Activated naive CD4-positive, alpha-beta T cell treated with anti-CD3 and anti-CD28 coated beads for 36 hours (primary cell): ENCODE data around the gene SPOCK2. TPM values are rescaled to one million over a fixed set of nuclear protein-coding genes. Genes with fewer than 3 reads are reported as not detected.

ENCODE experiments used
- CTCF ChIA-PET: fragments of 350-600 bp; sonication (Branson Sonifier 250); formaldehyde crosslinking; loops from one replicate; lab custom pipeline; 2021; ENCODE audit warnings: antibody characterized with exemption; lab: Charles Lee
- DNase-seq: peaks from one replicate; pipeline ENCODE4 v3.0.0-alpha.2; 2020
- H3K27ac Mint-ChIP-seq: one replicate; pipeline ENCODE4 v1.8.0; 2021; ENCODE audit warnings: mild to moderate bottlenecking, mixed read lengths
- H3K27me3 Mint-ChIP-seq: one replicate; pipeline ENCODE4 v1.8.0; 2021; ENCODE audit warnings: low read depth, mixed read lengths
- H3K36me3 Mint-ChIP-seq: one replicate; pipeline ENCODE4 v1.8.0; 2021; ENCODE audit warnings: low read depth, mixed read lengths
- H3K4me1 Mint-ChIP-seq: one replicate; pipeline ENCODE4 v1.8.0; 2021; ENCODE audit warnings: low read depth, mixed read lengths
- H3K4me3 Mint-ChIP-seq: one replicate; pipeline ENCODE4 v1.8.0; 2021; ENCODE audit warnings: mild to moderate bottlenecking, moderate library complexity, mixed read lengths
- H3K9me3 Mint-ChIP-seq: one replicate; pipeline ENCODE4 v1.8.0; 2021; ENCODE audit warnings: mixed read lengths
- intact Hi-C: fragments of 100-400 bp; cut with micrococcal nuclease; formaldehyde crosslinking; loops from one replicate; pipeline ENCODE4 v1.15.1; 2023
- total RNA-seq, 2 experiments: library from RNA; stranded (reverse); gene quantifications; one replicate each; pipeline ENCODE4 v1.2.3, GENCODE V29; 2021

The SPOCK2 gene
- total RNA-seq, 2 experiments from 2014 or later, result 205 to 208 TPM

DNA sequence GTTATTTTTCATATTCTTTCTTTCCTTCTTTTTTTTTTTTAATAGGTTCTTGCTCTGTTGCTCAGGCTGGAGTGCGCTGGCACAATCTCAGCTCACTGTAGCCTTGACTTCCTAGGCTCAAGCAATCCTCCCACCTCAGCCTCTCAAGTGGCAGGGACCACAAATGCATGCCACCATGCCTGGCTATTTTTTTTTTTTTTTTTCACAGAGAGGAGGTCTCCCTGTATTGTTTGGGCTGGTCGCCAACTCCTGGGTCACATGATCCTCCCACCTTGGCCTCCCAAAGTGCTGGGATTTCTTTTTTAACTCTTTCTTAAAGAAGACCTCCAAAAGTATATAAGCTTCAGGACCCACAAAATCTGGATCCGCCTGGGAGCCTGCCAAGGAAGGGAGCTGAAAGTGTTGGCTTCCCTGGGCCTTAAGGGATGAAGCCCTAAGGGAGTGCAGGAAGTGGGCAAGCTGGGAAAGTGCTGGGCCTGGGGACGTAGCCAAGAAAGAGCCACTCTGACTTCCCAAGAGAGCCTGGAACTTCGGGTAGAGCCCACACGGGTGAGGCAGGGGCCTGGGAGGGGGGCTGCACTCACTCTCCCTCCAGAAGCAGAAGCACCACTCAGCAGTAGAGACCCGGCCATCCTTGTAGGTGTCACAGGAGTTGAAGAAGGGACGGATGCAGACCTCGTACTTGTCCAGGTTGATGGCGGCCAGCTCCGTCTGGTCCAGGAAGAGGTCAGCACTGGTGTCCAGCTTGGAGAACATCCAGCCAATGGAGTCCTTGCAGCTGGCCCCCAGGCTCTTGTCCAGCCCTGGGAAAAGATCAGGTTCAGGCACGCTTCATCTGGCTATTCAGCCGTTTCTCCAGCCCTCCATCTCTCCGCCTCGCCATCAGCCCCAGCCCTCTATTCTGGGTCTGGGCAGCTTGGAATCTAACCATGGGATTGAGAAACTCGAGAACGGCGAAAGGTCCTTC is 21.8 kb downstream of the SPOCK2 start:
- DNase-seq, result no peak
- Mint-ChIP-seq H3K4me1 (peaks cover 13% of the 10 kb centered on the region), H3K4me3 (no peak overlapping the region), H3K9me3 (no peaks in the 10 kb centered on the region), H3K27ac (peak overlapping the region; percentile 53), H3K36me3 (peaks cover 37% of the 10 kb centered on the region), H3K27me3 (no peaks in the 10 kb centered on the region)
- CTCF ChIA-PET, result interaction anchor here (0.6 to 1.6 kb wide), 6 partner anchors 11 to 188 kb away, joined by 3 to 6 read pairs (median 4); no protein-coding TSS in a partner anchor
- intact Hi-C loops, result no loop called here

DNA sequence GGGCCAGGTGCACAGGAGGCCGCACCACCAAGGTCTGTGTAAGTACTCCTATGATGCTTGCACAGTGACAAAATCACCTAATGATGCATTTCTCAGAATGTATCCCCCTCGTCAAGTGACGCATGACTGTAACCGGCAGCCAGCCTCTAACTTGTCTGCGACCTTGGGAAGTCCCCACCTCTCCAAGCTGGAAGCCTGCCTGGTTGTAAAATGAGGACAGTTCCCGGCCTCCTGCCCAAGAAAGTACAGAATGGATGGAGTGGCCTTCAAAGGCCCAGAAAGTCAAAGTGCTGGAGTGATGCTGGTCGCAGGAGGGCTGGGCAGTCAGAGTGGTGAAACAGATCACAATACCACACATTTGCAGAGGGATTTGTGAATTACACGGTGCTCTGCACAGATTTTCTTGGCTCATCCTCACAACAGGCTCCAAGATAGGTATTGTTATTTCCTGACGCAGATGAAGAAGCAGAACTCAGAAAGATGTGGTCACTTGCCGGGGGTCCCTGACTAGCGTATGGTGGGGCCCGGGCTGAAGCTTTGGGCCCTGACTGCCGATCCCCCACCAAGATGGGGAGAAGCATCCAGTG is 22.8 kb downstream of the SPOCK2 start:
- H3K36me3 Mint-ChIP-seq, result peaks cover 36% of the 10 kb centered on the region
- CTCF ChIA-PET, result interaction anchor here (0.6 to 1.1 kb wide), 5 partner anchors 10 to 189 kb away, joined by 3 to 7 read pairs (median 4); no protein-coding TSS in a partner anchor
- no peak overlapping the region for H3K4me3 Mint-ChIP-seq
- intact Hi-C loops, result no loop called here
- no peak overlapping the region for H3K27ac Mint-ChIP-seq
- H3K9me3 Mint-ChIP-seq, result no peaks in the 10 kb centered on the region
- no peaks in the 10 kb centered on the region for H3K27me3 Mint-ChIP-seq
- no peak for DNase-seq
- peaks cover 19% of the 10 kb centered on the region for H3K4me1 Mint-ChIP-seq

DNA sequence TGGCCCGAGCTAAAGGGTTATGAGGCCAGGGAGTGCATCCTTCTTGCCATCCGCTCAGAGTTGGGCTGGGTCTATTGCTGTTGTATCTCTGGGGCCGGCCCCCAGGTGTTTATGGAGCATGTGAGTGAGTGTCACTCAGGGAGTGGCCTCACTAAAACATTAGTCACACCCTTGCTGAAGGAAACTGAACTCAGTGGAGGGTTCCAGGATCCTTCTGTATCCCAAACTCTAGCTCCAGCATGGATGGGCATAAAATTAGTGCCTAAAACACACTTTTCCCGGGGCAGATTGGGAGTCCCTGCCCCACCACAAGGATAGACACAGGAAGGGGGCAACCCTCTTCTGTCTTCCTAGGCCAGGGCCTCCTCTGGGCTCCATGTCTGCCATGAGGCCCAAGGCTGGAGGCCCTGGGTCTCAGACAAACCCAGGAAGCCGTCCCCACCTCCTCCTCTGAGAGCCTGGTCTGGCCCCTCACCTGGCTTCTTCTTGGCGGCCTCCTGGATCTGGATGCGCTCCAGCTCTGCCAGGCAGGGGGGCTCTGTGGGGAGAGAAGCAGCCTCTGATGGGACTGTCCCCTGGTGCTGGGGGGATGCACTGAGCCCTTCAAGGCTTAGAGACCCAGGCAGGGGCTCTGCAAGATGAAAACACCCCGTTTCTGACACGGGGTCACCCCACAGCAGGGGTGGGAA is 24.5 kb downstream of the SPOCK2 start:
- DNase-seq, result no peak
- peaks cover 26% of the 10 kb centered on the region for H3K4me1 Mint-ChIP-seq
- H3K27ac Mint-ChIP-seq, result peak overlapping the region; percentile 71
- no peaks in the 10 kb centered on the region for H3K9me3 Mint-ChIP-seq
- CTCF ChIA-PET, result interaction anchor here (0.7 to 1.1 kb wide), 2 partner anchors 15 to 157 kb away, joined by 3 to 7 read pairs; no protein-coding TSS in a partner anchor
- H3K36me3 Mint-ChIP-seq, result peaks cover 28% of the 10 kb centered on the region
- H3K27me3 Mint-ChIP-seq, result no peaks in the 10 kb centered on the region
- intact Hi-C loops, result no loop called here
- no peak overlapping the region for H3K4me3 Mint-ChIP-seq

DNA sequence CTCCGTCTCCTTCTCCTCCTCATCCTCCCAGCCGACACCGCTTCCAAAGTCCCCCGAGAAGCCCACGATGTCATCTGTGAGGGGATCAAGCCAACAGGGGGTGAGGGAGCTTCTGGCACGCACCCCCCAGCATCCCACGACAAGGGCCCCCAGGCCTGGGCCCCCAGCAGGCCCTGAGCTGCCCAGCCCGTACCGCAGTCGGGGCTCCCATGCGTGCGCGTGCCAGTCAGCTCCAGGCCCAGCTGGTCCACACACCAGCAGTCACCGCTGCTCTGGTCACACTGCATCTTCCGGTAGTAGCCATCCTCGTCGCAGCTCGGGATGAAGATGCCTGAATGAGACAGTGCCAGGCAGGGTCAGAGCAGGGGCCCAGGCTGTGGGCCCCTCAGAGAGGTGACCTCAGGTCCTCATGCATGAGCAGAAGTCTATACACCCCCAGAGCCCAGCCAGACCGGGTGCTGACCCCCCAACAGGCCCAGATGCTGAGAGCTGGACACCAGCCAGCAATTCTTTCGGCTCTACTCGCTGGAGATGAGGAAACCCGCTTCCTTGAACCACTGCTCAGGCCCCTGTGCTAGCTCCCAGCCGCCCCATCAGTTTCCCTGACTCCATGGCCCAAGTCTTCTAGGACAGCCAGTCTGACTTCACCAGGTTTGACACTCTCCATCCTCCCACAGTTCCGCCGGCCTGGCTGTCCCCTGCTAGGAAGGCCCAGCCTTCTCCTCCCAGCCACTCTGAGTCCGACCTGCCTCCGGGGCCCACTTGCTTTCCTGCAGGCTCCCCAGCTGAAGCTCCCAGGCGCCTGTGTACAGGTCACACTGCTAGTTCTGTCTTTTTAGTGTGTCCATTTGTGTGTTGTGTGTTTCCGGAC is 25.3 kb downstream of the SPOCK2 start:
- Mint-ChIP-seq H3K27me3 (no peaks in the 10 kb centered on the region), H3K36me3 (peaks cover 24% of the 10 kb centered on the region), H3K9me3 (no peaks in the 10 kb centered on the region), H3K4me1 (peaks cover 29% of the 10 kb centered on the region), H3K27ac (peak overlapping the region; percentile 71), H3K4me3 (no peak overlapping the region)
- DNase-seq, result no peak
- CTCF ChIA-PET, result interaction anchor here (0.7 to 2.2 kb wide), 3 partner anchors 14 to 16 kb away, joined by 3 to 8 read pairs (median 3); no protein-coding TSS in a partner anchor
- intact Hi-C loops, result no loop called here

DNA sequence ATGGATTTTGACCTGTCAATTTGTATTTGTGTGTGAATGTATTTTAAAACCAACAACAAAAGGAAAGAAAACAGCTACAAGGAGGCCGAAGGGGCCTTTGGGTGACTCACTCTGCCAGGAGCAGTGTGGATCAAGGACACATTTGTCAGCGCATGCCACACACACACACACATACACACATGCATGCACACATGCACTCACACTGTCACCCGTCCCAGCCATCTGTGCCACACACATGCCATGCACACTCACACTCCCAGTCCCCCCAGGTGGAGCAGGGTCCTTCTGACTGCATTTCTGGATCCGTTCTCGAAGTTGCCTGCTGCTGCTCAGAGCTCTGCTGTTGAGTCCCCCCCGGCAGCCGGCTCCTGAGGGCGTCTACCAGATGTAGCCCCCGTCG is 26.0 kb downstream of the SPOCK2 start:
- Mint-ChIP-seq H3K27ac (peak overlapping the region; percentile 40), H3K27me3 (no peaks in the 10 kb centered on the region), H3K9me3 (no peaks in the 10 kb centered on the region), H3K36me3 (peaks cover 24% of the 10 kb centered on the region), H3K4me1 (peaks cover 31% of the 10 kb centered on the region), H3K4me3 (no peak overlapping the region)
- CTCF ChIA-PET, result interaction anchor here (0.5 to 2.2 kb wide), 3 partner anchors 14 to 297 kb away, joined by 3 to 8 read pairs (median 3); no protein-coding TSS in a partner anchor
- DNase-seq, result no peak
- intact Hi-C loops, result no loop called here

DNA sequence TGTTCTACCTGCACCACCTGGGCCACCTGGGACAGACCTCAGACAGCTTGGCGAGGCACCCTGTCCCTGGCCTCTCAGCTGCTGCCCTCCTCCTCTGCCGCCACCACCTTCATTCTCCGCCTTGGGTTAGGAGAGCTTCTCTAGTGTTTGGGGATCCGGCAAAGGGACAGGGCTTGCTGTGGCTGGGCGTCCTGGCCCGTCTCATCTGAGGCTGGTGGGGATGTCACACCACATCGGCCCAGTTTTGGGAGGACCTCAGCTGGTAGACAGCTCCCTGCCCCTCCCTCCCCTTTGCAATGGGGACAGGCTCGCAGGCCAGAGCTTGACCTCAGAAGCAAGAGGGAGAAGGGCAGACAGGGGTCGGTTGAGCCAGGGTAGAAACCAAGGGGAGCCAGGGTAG is 26.4 kb downstream of the SPOCK2 start:
- H3K4me3 Mint-ChIP-seq, result no peak overlapping the region
- H3K27me3 Mint-ChIP-seq, result no peaks in the 10 kb centered on the region
- H3K4me1 Mint-ChIP-seq, result peaks cover 31% of the 10 kb centered on the region
- H3K36me3 Mint-ChIP-seq, result peaks cover 24% of the 10 kb centered on the region
- intact Hi-C loops, result no loop called here
- H3K9me3 Mint-ChIP-seq, result no peaks in the 10 kb centered on the region
- H3K27ac Mint-ChIP-seq, result no peak overlapping the region
- CTCF ChIA-PET, result interaction anchor here (0.5 to 2.2 kb wide), 3 partner anchors 13 to 297 kb away, joined by 3 to 8 read pairs (median 3); no protein-coding TSS in a partner anchor
- DNase-seq, result no peak

DNA sequence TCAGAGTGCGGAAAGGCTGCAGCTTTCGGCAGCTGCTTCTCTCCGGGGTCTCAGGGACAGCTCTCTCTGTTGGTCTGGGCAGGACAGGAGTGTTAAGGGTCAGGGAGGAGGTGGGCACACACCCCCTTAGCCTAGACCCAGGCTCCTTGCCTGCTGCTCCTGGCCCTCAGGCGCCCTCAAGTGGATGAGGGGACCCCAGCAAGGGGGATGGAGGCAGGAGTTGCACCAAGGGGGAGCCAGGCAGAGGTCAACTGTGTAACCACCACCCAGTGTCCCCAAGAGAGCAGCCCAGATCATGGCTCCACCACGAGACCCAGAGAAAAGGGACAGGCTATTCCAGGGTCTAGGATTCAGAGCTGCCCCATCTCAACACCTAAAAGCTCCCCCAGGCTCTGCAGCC is 26.9 kb downstream of the SPOCK2 start:
- intact Hi-C loops, result no loop called here
- peak overlapping the region; percentile 50 for H3K27ac Mint-ChIP-seq
- DNase-seq, result peak; percentile 35
- H3K27me3 Mint-ChIP-seq, result no peaks in the 10 kb centered on the region
- H3K4me3 Mint-ChIP-seq, result no peak overlapping the region
- no peaks in the 10 kb centered on the region for H3K9me3 Mint-ChIP-seq
- peaks cover 21% of the 10 kb centered on the region for H3K36me3 Mint-ChIP-seq
- CTCF ChIA-PET, result interaction anchor here (2.2 kb wide), 1 partner anchor 13 kb away, joined by 8 read pairs; no protein-coding TSS in a partner anchor
- peaks cover 31% of the 10 kb centered on the region for H3K4me1 Mint-ChIP-seq

DNA sequence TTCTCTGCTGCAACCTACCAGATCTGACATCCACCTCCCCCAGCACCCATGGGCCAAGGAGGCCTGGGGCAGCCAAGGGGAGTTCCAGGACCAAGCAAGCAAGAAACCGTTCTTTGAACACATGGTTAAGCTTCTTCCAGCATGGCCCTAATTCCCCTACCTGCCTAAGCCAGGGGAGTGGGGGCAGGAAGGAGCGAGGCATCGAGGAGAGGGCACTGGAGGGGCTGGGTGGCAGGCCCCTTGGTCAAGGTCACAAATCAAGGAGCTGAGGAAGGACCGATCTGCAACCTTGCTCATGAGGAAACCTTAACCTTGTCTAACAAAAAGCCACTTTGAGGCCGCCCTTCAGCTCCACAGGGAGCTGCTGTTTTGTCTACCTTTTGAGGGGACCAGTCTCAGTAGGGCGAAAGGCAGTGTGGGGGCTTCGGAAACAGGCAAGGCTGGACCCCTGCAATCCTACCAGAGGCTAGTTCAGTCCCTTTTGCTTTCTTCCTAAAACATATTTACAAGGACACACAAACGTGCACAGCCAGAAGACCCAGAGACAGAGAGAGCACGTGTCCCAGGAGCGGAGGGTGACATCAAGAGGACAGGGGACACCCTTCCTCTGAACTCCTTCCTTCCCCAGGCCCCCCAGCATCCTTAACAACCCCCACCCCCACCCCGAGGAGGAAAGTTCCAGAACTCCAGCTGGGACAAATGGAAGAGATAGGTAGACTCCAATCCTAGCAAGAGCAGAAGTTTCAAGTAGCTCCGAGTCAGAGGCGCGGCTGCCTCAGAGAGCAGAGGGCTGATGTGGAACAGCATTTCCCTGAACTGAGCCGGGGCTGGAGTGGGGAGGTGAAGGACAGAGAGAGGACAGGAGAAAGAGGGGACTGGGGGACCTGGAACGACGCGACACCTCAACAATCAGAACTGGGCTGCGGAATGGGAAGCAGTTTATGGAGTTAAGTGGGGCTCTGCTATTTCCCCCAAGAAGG is 28.2 kb downstream of the SPOCK2 start:
- Mint-ChIP-seq H3K27ac (peak overlapping the region; percentile 74), H3K27me3 (no peaks in the 10 kb centered on the region), H3K9me3 (no peaks in the 10 kb centered on the region), H3K4me3 (peak overlapping the region; percentile 2), H3K36me3 (peaks cover 13% of the 10 kb centered on the region), H3K4me1 (peaks cover 31% of the 10 kb centered on the region)
- no peak for DNase-seq
- CTCF ChIA-PET, result interaction anchor here (1.1 to 3.6 kb wide), 5 partner anchors 11 to 165 kb away, joined by 3 to 18 read pairs (median 4); no protein-coding TSS in a partner anchor
- intact Hi-C loops, result no loop called here

DNA sequence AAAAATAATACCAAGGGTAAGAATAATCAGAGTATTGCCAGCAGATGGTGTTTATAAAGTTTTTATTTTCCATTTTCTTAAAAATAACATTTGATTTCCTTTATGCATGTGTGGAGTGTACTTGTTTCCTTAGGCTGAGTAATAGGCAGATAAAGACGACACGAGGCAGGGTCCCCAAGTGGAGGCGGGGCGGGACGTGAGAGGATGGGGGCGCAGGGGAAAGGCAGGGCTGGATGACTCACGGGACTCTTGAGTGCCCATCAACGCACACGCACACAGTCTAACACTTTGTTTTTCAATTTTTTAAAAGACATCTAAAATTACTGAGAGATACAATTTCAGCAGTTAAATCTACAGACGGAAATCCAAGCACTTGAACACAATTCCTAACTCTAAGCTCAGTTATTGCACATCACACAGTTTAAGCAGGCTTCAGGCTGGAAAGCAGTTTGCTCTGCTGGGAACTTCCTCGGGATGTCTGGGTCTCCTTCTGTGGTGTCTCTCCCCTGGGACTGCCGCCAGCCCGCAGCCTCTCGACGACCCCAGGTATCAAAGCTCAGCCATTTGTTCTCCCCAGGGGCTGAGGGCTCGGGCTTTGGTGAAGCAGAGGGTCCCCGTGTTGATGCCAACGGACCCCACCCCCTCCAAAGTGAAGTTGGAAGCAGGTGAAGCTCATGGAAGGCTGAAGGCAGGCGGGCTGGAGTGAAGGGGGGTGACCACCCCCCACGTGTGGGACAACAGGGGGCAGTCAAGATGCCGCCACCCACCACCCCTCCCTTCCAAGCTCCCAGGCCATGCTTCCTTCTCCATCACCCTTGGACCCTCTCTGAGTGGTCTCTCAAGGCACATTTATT is 29.1 kb downstream of the SPOCK2 start:
- H3K4me1 Mint-ChIP-seq, result peaks cover 34% of the 10 kb centered on the region
- intact Hi-C loops, result no loop called here
- H3K27me3 Mint-ChIP-seq, result no peaks in the 10 kb centered on the region
- CTCF ChIA-PET, result interaction anchor here (0.5 to 3.6 kb wide), 6 partner anchors 10 to 281 kb away, joined by 3 to 18 read pairs (median 4); no protein-coding TSS in a partner anchor
- H3K9me3 Mint-ChIP-seq, result no peaks in the 10 kb centered on the region
- DNase-seq, result peak; percentile 38
- H3K36me3 Mint-ChIP-seq, result peaks cover 11% of the 10 kb centered on the region
- no peak overlapping the region for H3K27ac Mint-ChIP-seq
- no peak overlapping the region for H3K4me3 Mint-ChIP-seq
